Activated CD4-positive, alpha-beta T cell treated with anti-CD3 and anti-CD28 coated beads, Interleukin-2, amount 50 U/mL, for 48 hours (primary cell): ENCODE measurements around the gene COX7A2.

ENCODE experiments used
- DNase-seq, 2 experiments: peaks; one replicate each; pipeline ENCODE4 v3.0.0-alpha.2; 2020

COX7A2 gene

DNA sequence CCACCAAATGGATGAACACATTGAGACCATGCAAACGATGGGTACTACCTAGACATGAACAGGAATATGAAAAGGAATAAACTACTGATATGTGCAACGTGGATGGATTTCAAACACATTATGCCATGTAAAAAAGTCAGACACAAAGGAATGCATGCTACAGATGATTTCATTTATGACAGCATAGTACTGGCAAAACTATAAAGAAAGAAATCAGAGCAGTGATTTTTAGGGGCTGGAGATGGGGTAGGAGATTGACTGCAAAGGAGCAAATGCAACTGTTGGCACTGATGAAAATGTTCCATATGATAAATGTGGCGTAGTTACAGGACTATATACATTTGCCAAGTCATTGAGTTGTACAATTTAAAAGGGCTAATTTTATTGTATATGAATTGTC lies 24.3 kb downstream of the COX7A2 start:
- no peak for DNase-seq

GRCh38 chr6:75217193-75217592 lies 26.4 kb downstream of the COX7A2 start:
- DNase-seq: no peak

- DNase-seq: no peak
Measured at GRCh38 chr6:75215291-75215690, 28.3 kb downstream of the COX7A2 start.

DNA sequence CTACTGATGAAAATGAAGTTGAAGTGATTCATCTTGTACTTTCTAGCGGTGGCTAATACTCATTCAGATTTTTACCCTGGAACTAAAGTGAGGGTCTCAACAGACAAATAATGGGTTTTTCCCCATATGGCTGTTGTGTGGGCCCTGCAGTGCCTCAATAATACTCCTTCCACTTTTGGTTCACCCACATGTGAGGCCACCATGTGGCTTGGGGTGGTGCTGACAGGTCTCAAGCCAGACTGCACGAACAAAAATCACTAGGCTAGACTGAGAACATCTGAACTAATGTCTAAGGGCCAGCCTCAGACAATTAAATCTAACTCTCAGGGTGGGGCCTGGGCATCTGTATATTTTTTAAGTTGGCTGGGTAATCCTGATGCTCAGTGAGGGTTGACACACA lies 29.9 kb downstream of the COX7A2 start:
- no peak for DNase-seq

GRCh38 chr6:75213112-75213511 lies 30.5 kb downstream of the COX7A2 start:
- DNase-seq: no peak

DNA sequence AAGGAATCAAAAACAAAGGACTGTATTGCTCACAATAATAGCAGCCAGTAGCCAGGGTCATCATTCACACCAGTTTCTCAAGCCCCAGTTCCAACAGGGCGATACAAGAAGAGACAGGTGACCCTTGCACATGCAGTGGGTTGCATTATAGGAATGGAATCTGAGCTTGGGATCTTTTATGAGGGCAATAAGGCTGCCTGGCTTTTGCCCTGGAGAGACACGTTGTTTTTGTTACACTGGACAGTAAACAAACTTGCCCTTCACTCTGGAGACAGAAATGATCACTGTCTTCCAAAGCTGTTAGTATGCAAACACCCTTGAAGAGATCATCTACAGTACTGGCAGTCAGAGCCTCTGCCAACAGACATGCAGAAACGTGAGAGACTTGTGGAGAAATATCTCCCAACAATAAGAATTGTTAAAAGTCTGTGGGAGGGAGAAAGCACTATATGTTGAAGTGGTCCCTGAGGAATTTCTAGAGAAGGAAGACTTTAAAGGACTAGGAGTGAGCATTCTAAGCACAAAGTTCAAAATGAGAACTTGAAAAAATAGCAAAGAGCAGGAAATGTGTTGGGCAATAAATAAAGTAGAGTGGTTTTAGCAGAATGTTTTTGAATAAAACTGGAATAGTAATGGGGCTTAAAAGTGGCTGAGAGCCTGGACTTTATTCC lies 31.5 kb downstream of the COX7A2 start:
- no peak for DNase-seq

DNA sequence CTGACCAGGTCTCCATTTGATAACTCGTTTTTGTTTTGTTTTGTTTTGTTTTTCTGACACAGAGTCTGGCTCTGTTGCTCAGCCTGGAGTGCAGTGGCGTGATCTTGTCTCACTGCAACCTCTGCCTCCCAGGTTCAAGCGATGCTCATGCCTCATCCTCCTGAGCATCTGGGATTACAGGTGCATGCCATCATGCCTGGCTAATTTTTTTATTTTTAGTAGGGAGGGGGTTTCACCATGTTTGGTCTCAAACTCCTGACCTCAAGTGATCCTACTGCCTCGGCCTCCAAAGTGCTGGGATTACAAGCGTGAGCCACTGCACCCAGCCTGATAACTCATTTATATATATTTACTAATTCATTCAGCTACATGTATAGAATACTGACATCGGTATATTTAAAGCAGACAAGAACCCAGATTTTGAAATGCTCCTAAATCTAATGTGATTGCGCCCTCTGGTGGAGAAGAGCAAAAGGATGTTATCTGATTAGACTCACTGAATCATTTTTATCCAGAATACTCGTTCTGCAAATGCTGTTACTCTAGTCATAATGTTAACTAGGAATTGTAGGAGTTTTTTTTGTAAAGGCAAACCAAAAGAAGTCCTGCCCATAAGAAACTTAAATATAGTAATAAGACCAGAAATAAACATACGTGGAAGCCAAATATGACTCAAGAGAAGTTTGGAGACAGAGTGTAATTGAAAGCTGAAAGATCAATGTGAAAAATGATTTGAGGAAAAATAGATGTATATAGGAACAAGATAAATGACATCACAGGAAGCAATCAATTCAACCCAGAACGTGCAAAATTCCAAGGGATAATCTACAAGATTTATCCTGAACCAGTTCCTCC lies 32.5 kb downstream of the COX7A2 start:
- DNase-seq: peak; percentile 19 to 34

- no peak for DNase-seq
Measured at GRCh38 chr6:75209184-75209723, 34.3 kb downstream of the COX7A2 start.

DNA sequence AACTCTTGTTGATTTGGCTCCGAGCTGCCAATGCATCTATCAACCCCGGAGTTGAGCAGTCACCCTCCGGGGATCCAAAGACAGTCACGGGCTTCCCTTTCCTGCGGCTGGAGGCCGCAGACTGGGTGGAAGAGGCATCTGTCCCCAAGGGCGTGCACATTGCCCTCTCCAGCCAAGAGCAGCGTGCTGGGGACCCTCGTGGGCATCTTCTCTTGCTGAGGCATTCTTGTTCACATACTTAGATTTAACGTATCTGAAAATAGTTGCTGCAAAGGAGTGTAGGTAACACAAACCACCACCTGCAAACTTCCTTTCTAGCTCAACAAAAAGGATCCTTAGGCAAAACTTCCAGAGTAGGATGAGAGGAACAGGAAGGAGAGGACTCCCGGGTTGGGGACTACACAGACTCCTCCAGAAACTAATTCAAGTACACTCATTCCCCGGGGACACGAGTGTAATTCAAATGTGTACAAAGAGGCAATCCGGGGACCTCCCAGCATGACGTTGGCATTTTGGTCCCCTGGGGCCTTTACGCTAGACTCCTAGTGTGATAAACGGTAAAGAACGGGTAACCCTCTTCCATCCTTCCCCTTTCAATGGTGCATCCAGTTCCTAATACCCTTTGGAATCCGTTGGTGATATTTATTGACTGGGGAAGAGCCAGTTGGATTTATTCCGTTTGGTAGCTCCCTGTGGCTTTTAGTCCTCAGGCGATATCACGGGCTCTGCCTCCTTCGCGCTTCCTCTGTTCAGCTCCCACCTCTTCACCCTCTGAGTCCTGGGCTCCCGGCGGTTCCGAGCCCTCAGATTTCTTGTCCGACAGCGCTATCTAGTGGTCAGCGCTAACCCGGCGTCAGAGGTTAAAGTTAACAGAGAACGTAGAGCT lies 35.1 kb downstream of the COX7A2 start:
- peak; percentile 86 to 90 for DNase-seq

- DNase-seq: peak in 1 of 2 experiments; percentile 15
Measured at GRCh38 chr6:75206576-75207342, 36.8 kb downstream of the COX7A2 start.

GRCh38 chr6:75205776-75206575 lies 37.6 kb downstream of the COX7A2 start, which contains the start of gene COL12A1:
Gene COL12A1, minus strand, starts transcription at chr6:75206053. Its CDS starts 3,261 bp downstream, at chr6:75202792.
- DNase-seq: peak; percentile 22 to 30

- DNase-seq: peak; percentile 16 to 30
Measured at GRCh38 chr6:75204959-75205775, 38.4 kb downstream of the COX7A2 start.

- DNase-seq: peak; percentile 53 to 63
Measured at GRCh38 chr6:75204217-75204958, 39.2 kb downstream of the COX7A2 start.

DNA sequence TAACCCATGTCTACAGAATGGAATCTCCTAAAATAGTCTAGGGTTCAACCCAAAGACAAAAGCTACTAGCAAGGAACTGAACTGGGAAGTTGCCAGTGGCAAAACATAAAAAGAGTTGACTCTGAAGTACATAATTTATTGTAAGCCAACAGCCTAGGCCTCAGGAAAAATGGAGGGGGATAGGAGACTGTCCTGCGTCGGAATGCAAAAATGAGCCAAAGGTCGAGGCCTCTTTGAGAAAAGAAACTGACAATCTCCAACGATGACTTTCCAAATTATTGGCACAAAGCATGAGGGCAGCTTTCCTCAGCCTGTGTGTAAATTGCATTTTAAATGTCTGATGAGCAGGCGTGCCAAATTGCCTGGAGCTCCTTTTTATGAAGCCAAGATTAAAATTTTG lies 39.9 kb downstream of the COX7A2 start:
- DNase-seq: no peak

- DNase-seq: no peak
Measured at GRCh38 chr6:75202676-75203131, 40.9 kb downstream of the COX7A2 start.

- DNase-seq: no peak
Measured at GRCh38 chr6:75201901-75202672, 41.5 kb downstream of the COX7A2 start.

- no peak for DNase-seq
Measured at GRCh38 chr6:75201021-75201420, 42.6 kb downstream of the COX7A2 start.

GRCh38 chr6:75199889-75200288 lies 43.7 kb downstream of the COX7A2 start:
- DNase-seq: no peak
